Body of pancreas (tissue), 4 donors: Measurements from ENCODE around the gene FRMD5.

Source experiments
- CTCF ChIP-seq, 7 experiments: fragments of 450-650 bp in 4 of 7; fragments of 200-600 bp in 3 of 7; sonication (generic) in 3 of 7; IDR thresholded peaks; one replicate each; pipeline ENCODE4 v1.5.1; 2016 to 2019; ENCODE audit warnings: antibody characterized with exemption in 7 of 7
- POLR2A ChIP-seq, 3 donors: fragments of 450-650 bp; IDR thresholded peaks; one replicate each; pipeline ENCODE4 v1.6.1; 2016; ENCODE audit warnings: antibody characterized with exemption in 3 of 3, mild to moderate bottlenecking in 2 of 3

- TF ChIP-seq CTCF (IDR thresholded peaks at IDR 0.05) = no peak
- TF ChIP-seq POLR2A (IDR thresholded peaks at IDR 0.05) = no peak
These were observed 252.9 kb downstream of the FRMD5 start for GRCh38 chr15:43942194-43942593.
